A549 treated with dexamethasone at 1 μM for 4 hours (cell line): Measurements from ENCODE around the gene SMG5. TPM values are rescaled to one million over a fixed set of nuclear protein-coding genes. Genes with fewer than 3 reads are reported as not detected.

Experiments
- total RNA-seq: library from RNA; stranded (reverse); fragments of 200-300 nt; extraction: Qiagen RNA extraction; gene quantifications from 5 replicates; pipeline ENCODE4 v1.2.3, GENCODE V29; 2022

The SMG5 gene, protein sequence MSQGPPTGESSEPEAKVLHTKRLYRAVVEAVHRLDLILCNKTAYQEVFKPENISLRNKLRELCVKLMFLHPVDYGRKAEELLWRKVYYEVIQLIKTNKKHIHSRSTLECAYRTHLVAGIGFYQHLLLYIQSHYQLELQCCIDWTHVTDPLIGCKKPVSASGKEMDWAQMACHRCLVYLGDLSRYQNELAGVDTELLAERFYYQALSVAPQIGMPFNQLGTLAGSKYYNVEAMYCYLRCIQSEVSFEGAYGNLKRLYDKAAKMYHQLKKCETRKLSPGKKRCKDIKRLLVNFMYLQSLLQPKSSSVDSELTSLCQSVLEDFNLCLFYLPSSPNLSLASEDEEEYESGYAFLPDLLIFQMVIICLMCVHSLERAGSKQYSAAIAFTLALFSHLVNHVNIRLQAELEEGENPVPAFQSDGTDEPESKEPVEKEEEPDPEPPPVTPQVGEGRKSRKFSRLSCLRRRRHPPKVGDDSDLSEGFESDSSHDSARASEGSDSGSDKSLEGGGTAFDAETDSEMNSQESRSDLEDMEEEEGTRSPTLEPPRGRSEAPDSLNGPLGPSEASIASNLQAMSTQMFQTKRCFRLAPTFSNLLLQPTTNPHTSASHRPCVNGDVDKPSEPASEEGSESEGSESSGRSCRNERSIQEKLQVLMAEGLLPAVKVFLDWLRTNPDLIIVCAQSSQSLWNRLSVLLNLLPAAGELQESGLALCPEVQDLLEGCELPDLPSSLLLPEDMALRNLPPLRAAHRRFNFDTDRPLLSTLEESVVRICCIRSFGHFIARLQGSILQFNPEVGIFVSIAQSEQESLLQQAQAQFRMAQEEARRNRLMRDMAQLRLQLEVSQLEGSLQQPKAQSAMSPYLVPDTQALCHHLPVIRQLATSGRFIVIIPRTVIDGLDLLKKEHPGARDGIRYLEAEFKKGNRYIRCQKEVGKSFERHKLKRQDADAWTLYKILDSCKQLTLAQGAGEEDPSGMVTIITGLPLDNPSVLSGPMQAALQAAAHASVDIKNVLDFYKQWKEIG
- 33.2 to 45.5 TPM (median 42.2 TPM) in 5 replicates for total RNA-seq

DNA sequence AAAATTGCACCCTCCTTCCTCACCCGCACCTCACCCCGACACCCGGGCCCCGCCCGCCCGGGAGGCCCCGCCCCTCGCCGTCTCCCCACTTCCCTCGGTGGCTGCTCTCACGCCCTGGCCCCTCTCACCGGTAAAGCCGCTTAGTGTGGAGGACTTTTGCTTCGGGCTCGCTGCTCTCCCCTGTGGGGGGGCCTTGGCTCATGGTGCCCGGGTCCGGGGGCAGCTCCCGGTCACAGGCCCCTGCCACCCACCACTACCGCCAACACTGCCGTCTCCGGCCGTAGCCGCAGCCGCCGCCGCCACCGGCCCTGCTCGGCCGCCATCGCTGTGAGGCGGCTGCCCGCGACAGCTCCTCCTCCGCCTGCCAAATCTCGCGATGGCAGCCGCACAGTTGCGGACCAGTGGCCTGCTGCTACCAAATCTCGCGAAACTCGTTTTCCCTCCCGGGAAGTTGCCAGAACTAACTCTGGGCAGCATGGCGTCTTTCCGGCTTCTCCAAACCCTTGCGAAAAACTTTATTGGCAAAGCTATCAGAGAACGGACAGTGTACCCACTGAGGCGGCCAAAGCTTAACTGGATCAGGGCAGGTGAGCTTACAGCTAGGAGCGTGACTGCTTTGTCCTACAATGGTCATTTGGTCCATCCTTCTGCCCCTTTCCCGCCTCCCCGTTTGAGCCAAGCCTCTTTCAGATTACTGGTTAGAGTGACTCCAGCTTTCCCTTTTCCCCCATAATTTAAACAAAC, at the start of gene SMG5:
TSS of gene SMG5 (minus strand) at position 347 of the 744 bp plus-strand sequence. CDS start at position 202, 145 bp downstream.

DNA sequence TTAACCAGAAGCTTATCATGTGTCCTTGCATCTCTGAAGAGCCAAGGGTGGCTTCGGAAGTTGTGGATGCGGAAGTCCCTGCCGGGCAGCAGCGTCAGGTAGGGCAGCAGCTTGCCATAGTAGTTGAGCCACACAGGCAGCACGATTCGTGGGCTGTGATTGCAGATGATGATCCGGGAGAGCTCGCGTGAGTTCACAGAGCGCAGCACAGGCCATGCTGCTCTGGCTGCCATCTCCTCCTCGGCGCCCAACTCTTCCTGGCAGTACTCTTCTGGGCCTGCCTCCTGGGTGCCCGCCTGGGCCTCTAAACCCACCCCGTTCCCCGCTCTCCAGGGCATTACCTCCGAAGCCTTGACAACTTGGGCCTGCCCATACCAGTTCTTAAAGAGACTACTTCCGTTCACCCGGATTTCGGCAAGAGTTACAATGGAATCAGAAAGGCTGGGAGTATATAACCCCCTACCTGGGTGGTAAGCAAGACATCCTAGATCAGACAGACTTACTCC, 16.3 kb upstream of the SMG5 start, which contains the start of gene VHLL:
TSS of gene VHLL (minus strand) at position 456 of the 506 bp plus-strand sequence. CDS start at position 338, 118 bp downstream.

DNA sequence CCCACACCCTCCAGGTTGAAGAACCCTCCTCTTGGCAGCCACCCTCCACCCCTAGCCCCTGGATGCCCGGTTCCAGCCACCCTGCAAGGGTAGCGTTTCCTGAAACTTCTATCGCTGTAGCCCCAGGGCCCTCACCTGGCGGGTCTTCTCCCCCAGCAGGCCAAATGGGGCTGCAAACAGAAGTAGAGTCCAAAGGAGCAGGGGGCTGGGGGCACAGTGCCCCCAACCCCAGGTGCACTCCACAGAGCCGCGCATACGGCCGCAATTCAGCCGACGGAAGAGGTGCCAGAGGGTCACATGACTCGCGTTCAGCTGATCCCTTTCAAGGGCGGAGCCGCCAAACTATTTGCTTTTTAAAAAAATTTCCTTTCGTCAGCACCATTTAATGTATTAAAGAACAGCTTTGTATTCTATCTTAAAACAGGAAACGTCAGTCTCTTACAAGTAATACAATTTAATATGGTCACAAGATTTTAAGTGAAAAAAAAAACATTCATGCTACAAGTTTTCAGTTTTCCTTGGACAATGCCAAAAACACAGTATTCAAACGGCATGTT, 12.8 kb upstream of the SMG5 start, which contains the start of gene GLMP:
TSS of gene GLMP (minus strand) at position 289 of the 557 bp plus-strand sequence. CDS start at position 255, 34 bp downstream.

DNA sequence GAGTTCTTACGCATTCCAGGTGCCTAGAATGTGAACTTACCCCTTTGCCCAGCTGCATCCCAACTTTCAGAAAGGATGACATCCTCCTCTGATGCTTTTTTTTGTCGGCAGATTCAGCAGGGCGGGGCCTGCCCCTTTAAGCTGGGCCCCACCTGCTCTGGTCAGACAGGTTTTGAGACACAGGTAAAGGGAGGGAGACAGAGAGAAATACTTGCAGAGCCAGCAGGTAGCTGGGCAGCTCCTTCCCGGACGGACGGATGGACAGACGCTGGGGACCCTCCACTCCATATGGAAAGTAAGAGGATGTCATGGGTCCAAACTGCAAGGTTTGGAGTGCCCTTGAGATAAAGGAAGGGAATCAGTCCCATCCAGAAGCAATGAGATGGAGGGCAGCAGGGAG, 1.5 kb upstream of the SMG5 start, which contains the start of gene TMEM79:
TSS of gene TMEM79 (plus strand) at position 214 of the 400 bp plus-strand sequence. CDS start 902 bp downstream, outside the sequence.

DNA sequence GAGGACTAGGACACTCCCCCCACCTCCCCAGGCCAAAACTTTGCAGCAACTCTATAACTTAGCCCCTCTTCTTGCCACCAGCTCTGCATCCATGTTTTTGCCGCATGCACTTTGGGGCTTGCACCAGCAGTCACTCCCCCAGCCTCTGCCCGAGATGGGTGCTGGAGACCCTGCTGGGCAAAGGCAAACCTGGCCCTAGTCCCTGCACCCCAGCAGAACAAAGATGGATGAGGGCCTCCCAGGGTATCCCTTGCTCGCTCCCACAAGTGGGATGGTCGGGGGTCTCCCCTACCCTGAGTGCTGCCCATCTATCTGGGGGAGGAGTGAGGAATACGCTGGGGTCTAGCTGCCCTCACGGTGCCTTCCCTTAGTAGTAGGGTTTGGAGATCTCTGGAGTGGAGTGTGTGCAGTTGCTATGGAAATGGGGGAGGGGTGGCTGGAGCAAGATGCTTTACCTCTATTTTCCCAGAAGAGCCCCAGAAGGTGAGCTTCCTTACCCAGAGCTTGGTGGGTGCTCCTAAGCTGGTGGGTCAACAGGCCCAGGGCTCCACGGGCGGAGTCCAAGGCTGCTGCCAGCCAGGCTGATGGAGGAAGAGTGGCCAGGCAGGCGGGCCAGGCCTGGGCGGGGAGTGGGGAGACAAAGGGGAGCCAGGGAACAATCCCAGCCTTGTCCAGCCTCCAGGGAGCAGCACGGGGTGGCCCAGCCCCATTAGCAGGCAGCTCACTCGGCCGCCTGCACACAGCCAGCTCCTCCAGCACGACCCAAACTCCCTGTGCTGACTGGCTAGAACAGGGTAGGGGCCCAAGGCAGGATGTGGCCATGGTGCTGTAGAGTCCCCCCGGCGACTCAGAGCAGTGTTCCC, 34.9 kb downstream of the SMG5 start, which contains the start of gene PAQR6:
TSS of gene PAQR6 (minus strand) at position 597 of the 863 bp plus-strand sequence. CDS start 1,325 bp downstream, outside the sequence.

DNA sequence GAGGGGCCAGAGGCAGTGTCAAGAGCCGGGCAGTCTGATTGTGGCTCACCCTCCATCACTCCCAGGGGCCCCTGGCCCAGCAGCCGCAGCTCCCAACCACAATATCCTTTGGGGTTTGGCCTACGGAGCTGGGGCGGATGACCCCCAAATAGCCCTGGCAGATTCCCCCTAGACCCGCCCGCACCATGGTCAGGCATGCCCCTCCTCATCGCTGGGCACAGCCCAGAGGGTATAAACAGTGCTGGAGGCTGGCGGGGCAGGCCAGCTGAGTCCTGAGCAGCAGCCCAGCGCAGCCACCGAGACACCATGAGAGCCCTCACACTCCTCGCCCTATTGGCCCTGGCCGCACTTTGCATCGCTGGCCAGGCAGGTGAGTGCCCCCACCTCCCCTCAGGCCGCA, 40.7 kb downstream of the SMG5 start, which contains the start of gene BGLAP:
TSS of gene BGLAP (plus strand) at position 259 of the 400 bp plus-strand sequence. CDS start at position 307, 48 bp downstream.

DNA sequence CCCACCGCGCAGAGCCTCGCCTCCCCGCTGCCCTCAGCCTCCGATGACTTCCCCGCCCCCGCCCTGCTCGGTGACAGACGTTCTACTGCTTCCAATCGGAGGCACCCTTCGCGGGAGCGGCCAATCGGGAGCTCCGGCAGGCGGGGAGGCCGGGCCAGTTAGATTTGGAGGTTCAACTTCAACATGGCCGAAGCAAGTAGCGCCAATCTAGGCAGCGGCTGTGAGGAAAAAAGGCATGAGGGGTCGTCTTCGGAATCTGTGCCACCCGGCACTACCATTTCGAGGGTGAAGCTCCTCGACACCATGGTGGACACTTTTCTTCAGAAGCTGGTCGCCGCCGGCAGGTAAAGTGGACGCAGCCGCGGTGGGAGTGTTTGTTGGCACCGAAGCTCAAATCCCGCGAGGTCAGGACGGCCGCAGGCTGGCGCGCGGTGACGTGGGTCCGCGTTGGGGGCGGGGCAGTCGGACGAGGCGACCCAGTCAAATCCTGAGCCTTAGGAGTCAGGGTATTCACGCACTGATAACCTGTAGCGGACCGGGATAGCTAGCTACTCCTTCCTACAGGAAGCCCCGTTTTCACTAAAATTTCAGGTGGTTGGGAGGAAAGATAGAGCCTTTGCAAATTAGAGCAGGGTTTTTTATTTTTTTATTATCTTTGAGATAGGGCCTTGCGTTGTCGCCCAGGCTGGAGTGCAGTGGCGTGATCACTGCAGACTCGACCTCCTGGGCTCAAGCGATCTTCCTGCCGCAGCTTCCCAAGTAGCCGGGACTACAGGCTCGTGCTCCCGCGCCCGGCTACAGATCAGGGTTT, 69.6 kb downstream of the SMG5 start, which contains the start of gene PMF1:
TSS of gene PMF1 (plus strand) at position 175 of the 811 bp plus-strand sequence. CDS start at position 184, 9 bp downstream.

Other genes starting within 250 kb of the SMG5 start
- 33.9 to 43.6 TPM (median 42.2 TPM) in 5 replicates for gene UBQLN4, start 229.0 kb downstream of the SMG5 start, total RNA-seq
- 146 to 167 TPM (median 153 TPM) in 5 replicates for gene LAMTOR2, start 228.0 kb downstream of the SMG5 start, total RNA-seq
- 0.16 TPM in 1 of 5 replicates, not detected in the others for gene RAB25, start 221.7 kb downstream of the SMG5 start, total RNA-seq
- 0.76 to 2.6 TPM (median 1.7 TPM) in 5 replicates for gene MEX3A, start 200.4 kb downstream of the SMG5 start, total RNA-seq
- 607 to 803 TPM (median 745 TPM) in 5 replicates for gene LMNA, start 168.1 kb downstream of the SMG5 start, total RNA-seq
- gene SEMA4A, start 129.2 kb downstream of the SMG5 start, total RNA-seq, result 0.31 to 0.51 TPM (median 0.42 TPM) in 5 replicates
- 26.3 to 31.0 TPM (median 27.5 TPM) in 5 replicates for gene SLC25A44, start 88.7 kb downstream of the SMG5 start, total RNA-seq
- gene PMF1, start 69.8 kb downstream of the SMG5 start, total RNA-seq, result 55.3 to 59.8 TPM (median 58.8 TPM) in 5 replicates
- 0.23 to 0.47 TPM (median 0.29 TPM) in 3 of 5 replicates, not detected in the others for gene BGLAP, start 40.6 kb downstream of the SMG5 start, total RNA-seq
- 2.4 to 4.7 TPM (median 2.8 TPM) in 5 replicates for gene PAQR6, start 34.8 kb downstream of the SMG5 start, total RNA-seq
- gene TMEM79, start 1.5 kb upstream of the SMG5 start, total RNA-seq, result 4.8 to 8.1 TPM (median 7.4 TPM) in 5 replicates
- gene GLMP, start 12.9 kb upstream of the SMG5 start, total RNA-seq, result 32.2 to 45.8 TPM (median 45.0 TPM) in 5 replicates
- not detected in 5 replicates for gene VHLL, start 16.5 kb upstream of the SMG5 start, total RNA-seq
- 383 to 409 TPM (median 404 TPM) in 5 replicates for gene CCT3, start 55.5 kb upstream of the SMG5 start, total RNA-seq
- gene TSACC, start 55.7 kb upstream of the SMG5 start, total RNA-seq, result 2.2 to 3.0 TPM (median 2.5 TPM) in 5 replicates
- not detected in 5 replicates for gene RHBG, start 86.4 kb upstream of the SMG5 start, total RNA-seq
- gene MEF2D, start 217.9 kb upstream of the SMG5 start, total RNA-seq, result 19.8 to 38.2 TPM (median 33.5 TPM) in 5 replicates